Neural cell (in vitro differentiated cells): Measurements from ENCODE around the gene KIR3DL3. TPM values are rescaled to one million over a fixed set of nuclear protein-coding genes. Genes with fewer than 3 reads are reported as not detected.
"Not testable (repeated sequence)": the region's sequence is repeated elsewhere in the genome, so short reads cannot be mapped to it uniquely, and the experiment has no call there.

Experiments used
- H2AFZ ChIP-seq: fragments of 200-600, 300-800 bp; sonication (generic), shearing (Covaris generic); 2 replicates; pipeline ENCODE4 v1.6.0; 2014; ENCODE audit warnings: low read depth, mild to moderate bottlenecking, antibody characterized with exemption, low read length, moderate library complexity
- H3F3A ChIP-seq: fragments of 200-600 bp; shearing (Covaris generic); 2 replicates; pipeline ENCODE4 v1.6.1; 2016; ENCODE audit warnings: mild to moderate bottlenecking, moderate library complexity, mixed read lengths, antibody characterized with exemption, low read length; ENCODE audit not compliant: insufficient read depth, poor library complexity, severe bottlenecking
- H3K27ac ChIP-seq: fragments of 200-600, 300-800 bp; sonication (generic), shearing (Covaris generic); 2 replicates; pipeline ENCODE4 v1.5.1; 2014; ENCODE audit warnings: mild to moderate bottlenecking, low read length, moderate library complexity
- H3K27me3 ChIP-seq: fragments of 300-800, 200-600 bp; sonication (generic), shearing (Covaris generic); 2 replicates; pipeline ENCODE4 v1.6.0; 2014; ENCODE audit warnings: mild to moderate bottlenecking, low read depth, low read length, moderate library complexity; ENCODE audit not compliant: insufficient read depth
- H3K36me3 ChIP-seq: fragments of 300-800, 200-600 bp; sonication (generic), shearing (Covaris generic); 2 replicates; pipeline ENCODE4 v1.5.1; 2014; ENCODE audit warnings: mild to moderate bottlenecking, antibody characterized with exemption, low read length, moderate library complexity; ENCODE audit not compliant: insufficient read depth
- H3K4me2 ChIP-seq: fragments of 300-800, 200-600 bp; sonication (generic), shearing (Covaris generic); 2 replicates; pipeline ENCODE4 v1.6.0; 2014; ENCODE audit warnings: mild to moderate bottlenecking, low read length
- H3K4me3 ChIP-seq: fragments of 300-800, 200-600 bp; sonication (generic), shearing (Covaris generic); 2 replicates; pipeline ENCODE4 v1.5.1; 2014; ENCODE audit warnings: mild to moderate bottlenecking, low read length, moderate library complexity
- H3K79me2 ChIP-seq: fragments of 200-600 bp; shearing (Covaris generic); replicated peaks from 2 replicates; pipeline ENCODE4 v1.6.0; 2014; ENCODE audit warnings: mild to moderate bottlenecking, low read length, moderate library complexity; ENCODE audit not compliant: insufficient read depth
- H3K9ac ChIP-seq: fragments of 300-800, 200-600 bp; sonication (generic), shearing (Covaris generic); 2 replicates; pipeline ENCODE4 v1.6.1; 2016; ENCODE audit warnings: mild to moderate bottlenecking, low read length, mixed read lengths
- H3K9me2 ChIP-seq: fragments of 200-600 bp; shearing (Covaris generic); 2 replicates; pipeline ENCODE4 v1.6.1; 2016; ENCODE audit warnings: mild to moderate bottlenecking, low read length, mixed read lengths; ENCODE audit not compliant: insufficient read depth
- H3K9me3 ChIP-seq: fragments of 200-600, 300-800 bp; sonication (generic), shearing (Covaris generic); 2 replicates; pipeline ENCODE4 v1.6.1; 2016; ENCODE audit warnings: mild to moderate bottlenecking, mixed run types, low read length, moderate library complexity, mixed read lengths
- H4K20me1 ChIP-seq: fragments of 200-600 bp; shearing (Covaris generic); 2 replicates; pipeline ENCODE4 v1.6.1; 2016; ENCODE audit warnings: mild to moderate bottlenecking, mixed run types; ENCODE audit not compliant: insufficient read depth
- CTCF ChIP-seq: fragments of 450-650 bp; IDR thresholded peaks from 2 replicates; pipeline ENCODE4 v1.5.1; 2014; ENCODE audit warnings: antibody characterized with exemption, mild to moderate bottlenecking, moderate library complexity; ENCODE audit not compliant: poor library complexity, severe bottlenecking
- EP300 ChIP-seq: fragments of 450-650 bp; conservative IDR thresholded peaks from 2 replicates; pipeline ENCODE4 v1.6.1; 2014; ENCODE audit warnings: antibody characterized with exemption, mild to moderate bottlenecking, moderate library complexity; ENCODE audit not compliant: poor library complexity, severe bottlenecking
- EZH2 ChIP-seq: fragments of 200-600, 300-800 bp; shearing (Covaris generic), sonication (generic); IDR thresholded peaks from 2 replicates; pipeline ENCODE4 v1.6.1; 2014; ENCODE audit warnings: antibody characterized with exemption, low read length, borderline replicate concordance, mild to moderate bottlenecking; ENCODE audit not compliant: insufficient read depth, poor library complexity, severe bottlenecking
- MXI1 ChIP-seq: fragments of 450-650 bp; conservative IDR thresholded peaks from 2 replicates; pipeline ENCODE4 v1.6.1; 2014; ENCODE audit warnings: antibody characterized with exemption, mild to moderate bottlenecking; ENCODE audit not compliant: poor library complexity, severe bottlenecking
- POLR2AphosphoS5 ChIP-seq: IDR thresholded peaks from 2 replicates; pipeline ENCODE4 v1.6.1; 2012
- RAD21 ChIP-seq: fragments of 450-650 bp; conservative IDR thresholded peaks from 2 replicates; pipeline ENCODE4 v1.6.1; 2014; ENCODE audit warnings: antibody characterized with exemption, mild to moderate bottlenecking, moderate library complexity
- REST ChIP-seq: IDR thresholded peaks from 2 replicates; pipeline ENCODE4 v1.6.1; 2012; ENCODE audit warnings: borderline replicate concordance
- SMC3 ChIP-seq: fragments of 450-650 bp; conservative IDR thresholded peaks from 2 replicates; pipeline ENCODE4 v1.6.1; 2014; ENCODE audit warnings: antibody characterized with exemption, mild to moderate bottlenecking, moderate library complexity; ENCODE audit not compliant: poor library complexity
- TAF1 ChIP-seq: IDR thresholded peaks from 2 replicates; pipeline ENCODE4 v1.6.1; 2012; ENCODE audit warnings: low read depth
- polyA minus RNA-seq: library from RNA; depleted of rRNA, polyadenylated mRNA; stranded (reverse); fragments of >200 nt; gene quantifications from 2 replicates; pipeline ENCODE4 v1.2.3, GENCODE V29; 2014
- polyA plus RNA-seq: library from polyadenylated mRNA; depleted of rRNA; stranded (reverse); fragments of >200 nt; gene quantifications from 2 replicates; pipeline ENCODE4 v1.2.3, GENCODE V29; 2014

The KIR3DL3 gene
- polyA plus RNA-seq (not detected in 2 replicates), polyA minus RNA-seq (not detected in 2 replicates)

GRCh38 chr19:54724142-54724541 lies at the start of gene KIR3DL3:
Gene KIR3DL3 (plus strand): TSS chr19:54724442. CDS start chr19:54724497, 55 bp downstream.
- Histone ChIP-seq H3K27me3 (no peaks in the 10 kb centered on the region), H4K20me1 (no peaks in the 10 kb centered on the region), H2AFZ (no peak within 1 kb of the TSS), H3K27ac (no peak within 1 kb of the TSS), H3K9me2 (no peaks in the 10 kb centered on the region), H3F3A (no peaks in the 10 kb centered on the region), H3K79me2 (no peaks in the 10 kb centered on the region), H3K36me3 (no peaks in the 10 kb centered on the region), H3K4me3 (no peak within 1 kb of the TSS), H3K9me3 (peaks cover 15% of the 10 kb centered on the region), H3K4me2 (no peak within 1 kb of the TSS), H3K9ac (no peak within 1 kb of the TSS)
- TF ChIP-seq RAD21 (no peak), CTCF (no peak), EP300 (no peak), POLR2AphosphoS5 (no peak), TAF1 (no peak), SMC3 (no peak), EZH2 (no peak), REST (no peak), MXI1 (no peak)

- H3K9me3 ChIP-seq, H2AFZ ChIP-seq, H3K36me3 ChIP-seq, H4K20me1 ChIP-seq, H3K9me2 ChIP-seq, H3K4me3 ChIP-seq, H3K79me2 ChIP-seq, H3F3A ChIP-seq, H3K4me2 ChIP-seq, H3K27ac ChIP-seq, H3K27me3 ChIP-seq, H3K9ac ChIP-seq: not testable (repeated sequence)
- TF ChIP-seq SMC3 (peak; percentile 35), RAD21 (peak; percentile 41), CTCF (peak; percentile 62)
Measured at GRCh38 chr19:54676210-54676834, 47.9 kb upstream of the KIR3DL3 start.
